Amygdala (tissue), 56 donors: ENCODE measurements around the gene GNAO1.
A peak's percentile ranks its signal among the peaks of the same experiment; 100 is the strongest.

Experiments used
- DNase-seq, 56 donors: peaks; one replicate each; lab custom pipeline; 2025; lab: John Stamatoyannopoulos, UW

Gene GNAO1

GRCh38 chr16:56279914-56280313, 88.6 kb downstream of the GNAO1 start:
- DNase-seq = no peak

GRCh38 chr16:56281249-56281805, 90.0 kb downstream of the GNAO1 start:
- peak in 10 of 56 donors; percentile 35 to 59 (median 43) for DNase-seq

- no peak for DNase-seq
Observed at GRCh38 chr16:56282451-56282850, 91.2 kb downstream of the GNAO1 start.

- DNase-seq = no peak
Observed at GRCh38 chr16:56284521-56284920, 93.2 kb downstream of the GNAO1 start.

- peak in 4 of 56 donors; percentile 21 to 60 (median 35) for DNase-seq
Observed at GRCh38 chr16:56286809-56287208, 95.5 kb downstream of the GNAO1 start.

- no peak for DNase-seq
Observed at GRCh38 chr16:56288019-56288418, 96.7 kb downstream of the GNAO1 start.

GRCh38 chr16:56289416-56289815, 98.1 kb downstream of the GNAO1 start:
- no peak for DNase-seq

- DNase-seq = no peak
Observed at GRCh38 chr16:56289862-56290261, 98.6 kb downstream of the GNAO1 start.

GRCh38 chr16:56294014-56294413, 102.7 kb downstream of the GNAO1 start:
- no peak for DNase-seq

GRCh38 chr16:56294579-56294978, 103.3 kb downstream of the GNAO1 start:
- DNase-seq = no peak

GRCh38 chr16:56295059-56295665, 103.9 kb downstream of the GNAO1 start:
- DNase-seq = no peak

- DNase-seq = peak in 29 of 56 donors; percentile 23 to 79 (median 56)
Observed at GRCh38 chr16:56295739-56296527, 104.6 kb downstream of the GNAO1 start.

GRCh38 chr16:56297684-56298083, 106.4 kb downstream of the GNAO1 start:
- peak in 1 of 56 donors; percentile 40 for DNase-seq

- DNase-seq = no peak
Observed at GRCh38 chr16:56298116-56298515, 106.8 kb downstream of the GNAO1 start.

GRCh38 chr16:56298948-56299596, 107.8 kb downstream of the GNAO1 start:
- peak in 54 of 56 donors; percentile 33 to 95 (median 81) for DNase-seq

- no peak for DNase-seq
Observed at GRCh38 chr16:56300242-56300623, 108.9 kb downstream of the GNAO1 start.

- DNase-seq = peak in 32 of 56 donors; percentile 23 to 78 (median 58)
Observed at GRCh38 chr16:56300891-56301850, 109.9 kb downstream of the GNAO1 start.

- DNase-seq = peak in 1 of 56 donors; percentile 29
Observed at GRCh38 chr16:56302506-56302905, 111.2 kb downstream of the GNAO1 start.

GRCh38 chr16:56303066-56303715, 111.9 kb downstream of the GNAO1 start:
- DNase-seq = peak in 25 of 56 donors; percentile 28 to 73 (median 50)
